Measurements from ENCODE around the gene PPP1R2.

Gene PPP1R2

GRCh38 chr3:195555110-195555509 lies 12.0 kb upstream of the PPP1R2 start:
- no peak for DNase-seq (ENCODE audit: low read depth)
- TF ChIP-seq, protein P1, sequence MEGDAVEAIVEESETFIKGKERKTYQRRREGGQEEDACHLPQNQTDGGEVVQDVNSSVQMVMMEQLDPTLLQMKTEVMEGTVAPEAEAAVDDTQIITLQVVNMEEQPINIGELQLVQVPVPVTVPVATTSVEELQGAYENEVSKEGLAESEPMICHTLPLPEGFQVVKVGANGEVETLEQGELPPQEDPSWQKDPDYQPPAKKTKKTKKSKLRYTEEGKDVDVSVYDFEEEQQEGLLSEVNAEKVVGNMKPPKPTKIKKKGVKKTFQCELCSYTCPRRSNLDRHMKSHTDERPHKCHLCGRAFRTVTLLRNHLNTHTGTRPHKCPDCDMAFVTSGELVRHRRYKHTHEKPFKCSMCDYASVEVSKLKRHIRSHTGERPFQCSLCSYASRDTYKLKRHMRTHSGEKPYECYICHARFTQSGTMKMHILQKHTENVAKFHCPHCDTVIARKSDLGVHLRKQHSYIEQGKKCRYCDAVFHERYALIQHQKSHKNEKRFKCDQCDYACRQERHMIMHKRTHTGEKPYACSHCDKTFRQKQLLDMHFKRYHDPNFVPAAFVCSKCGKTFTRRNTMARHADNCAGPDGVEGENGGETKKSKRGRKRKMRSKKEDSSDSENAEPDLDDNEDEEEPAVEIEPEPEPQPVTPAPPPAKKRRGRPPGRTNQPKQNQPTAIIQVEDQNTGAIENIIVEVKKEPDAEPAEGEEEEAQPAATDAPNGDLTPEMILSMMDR (IDR thresholded peaks at IDR 0.05; ENCODE audit: insufficient read depth, low read depth, low read length, missing control alignments) = no peak
- no peak overlapping the region for H3K4me3 ChIP-seq (ENCODE audit: low read length)

GRCh38 chr3:195554458-195554857 lies 11.3 kb upstream of the PPP1R2 start:
- H3K4me3 ChIP-seq (ENCODE audit: low read length) = no peak overlapping the region
- no peak for DNase-seq (ENCODE audit: low read depth)
- TF ChIP-seq, protein P1 (IDR thresholded peaks at IDR 0.05; ENCODE audit: insufficient read depth, low read depth, low read length, missing control alignments) = no peak

- no peak for DNase-seq (ENCODE audit: low read depth)
- TF ChIP-seq, protein P1 (IDR thresholded peaks at IDR 0.05; ENCODE audit: insufficient read depth, low read depth, low read length, missing control alignments) = no peak
These were observed 10.1 kb upstream of the PPP1R2 start for GRCh38 chr3:195553268-195553667.

GRCh38 chr3:195551381-195551978 lies 8.4 kb upstream of the PPP1R2 start:
- no peak overlapping the region for H3K4me3 ChIP-seq (ENCODE audit: low read length)
- DNase-seq (ENCODE audit: low read depth) = peak; percentile 53
- TF ChIP-seq, protein P1 (IDR thresholded peaks at IDR 0.05; ENCODE audit: insufficient read depth, low read depth, low read length, missing control alignments) = no peak

More at GRCh38 chr3:195553268-195553667, 10.1 kb upstream of the PPP1R2 start:
- no peak overlapping the region for H3K4me3 ChIP-seq (ENCODE audit: low read length)

DNA sequence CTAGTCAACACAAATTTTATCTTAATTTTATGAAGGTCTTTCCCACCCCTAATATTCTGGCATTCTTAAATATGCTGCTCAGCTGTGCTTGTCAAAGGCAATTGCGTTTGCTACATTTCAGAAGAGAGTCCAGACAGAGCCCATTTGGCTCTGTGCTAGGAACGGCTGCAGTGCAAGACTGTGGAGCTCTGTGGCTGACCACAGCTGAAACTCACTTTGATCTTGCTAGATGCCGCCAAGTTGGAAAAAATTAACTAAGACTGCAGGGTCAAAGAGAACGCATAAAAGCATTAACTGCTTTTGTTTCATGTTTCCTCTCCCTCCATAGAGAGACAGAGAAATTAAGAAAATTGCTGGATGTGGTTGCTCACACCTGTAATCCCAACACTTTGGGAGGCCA lies 7.6 kb upstream of the PPP1R2 start:
- DNase-seq (ENCODE audit: low read depth) = no peak
- TF ChIP-seq, protein P1 (IDR thresholded peaks at IDR 0.05; ENCODE audit: insufficient read depth, low read depth, low read length, missing control alignments) = no peak
- no peak overlapping the region for H3K4me3 ChIP-seq (ENCODE audit: low read length)

DNA sequence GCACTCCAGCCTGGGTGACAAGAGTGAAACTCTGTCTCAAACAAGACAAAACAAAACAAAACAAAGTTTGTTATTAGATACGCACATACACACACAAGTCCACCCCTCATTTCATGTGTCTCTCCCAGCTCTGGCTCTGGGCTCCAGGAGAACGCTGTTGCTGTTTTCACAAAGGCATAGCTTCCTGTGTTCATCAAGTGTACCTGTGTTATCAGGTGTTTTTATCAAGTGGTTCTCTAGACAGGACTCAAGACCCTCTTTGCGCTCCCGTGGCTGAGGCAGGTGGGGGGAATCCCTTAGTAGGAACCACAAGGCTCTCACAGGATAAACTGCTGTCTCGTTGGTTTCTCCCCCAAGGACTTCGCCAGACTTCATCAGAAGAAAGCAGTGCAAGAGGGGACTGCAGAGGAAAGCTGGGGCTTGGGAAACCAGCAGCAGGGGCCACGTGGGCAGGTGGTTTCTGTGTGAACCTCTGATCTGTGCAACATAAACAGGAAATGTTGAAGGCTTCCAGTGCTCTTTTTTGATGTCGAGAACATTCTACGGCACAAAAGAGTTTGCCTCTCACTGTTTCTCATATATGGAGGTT lies 6.9 kb upstream of the PPP1R2 start:
- DNase-seq (ENCODE audit: low read depth) = no peak
- TF ChIP-seq, protein P1 (IDR thresholded peaks at IDR 0.05; ENCODE audit: insufficient read depth, low read depth, low read length, missing control alignments) = no peak
- no peak overlapping the region for H3K4me3 ChIP-seq (ENCODE audit: low read length)

DNA sequence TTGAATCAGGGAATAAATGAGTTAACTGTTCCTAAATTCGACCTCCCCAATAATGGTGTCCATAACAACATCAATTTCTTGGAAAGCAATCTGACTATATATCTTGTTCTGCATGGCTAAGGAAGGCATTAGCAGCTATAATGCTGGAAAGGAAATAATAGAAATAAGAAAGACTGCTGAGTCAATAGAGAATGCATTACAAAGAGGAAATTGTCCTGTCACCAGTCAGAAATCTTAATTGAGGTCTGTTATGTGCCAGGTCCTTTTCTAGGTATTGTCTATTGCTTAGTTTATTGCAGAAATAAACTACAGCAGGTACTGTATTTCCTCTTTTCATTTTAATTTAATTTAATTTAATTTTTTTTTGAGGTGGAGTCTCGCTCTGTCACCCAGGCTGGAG lies 5.9 kb upstream of the PPP1R2 start:
- TF ChIP-seq, protein P1 (IDR thresholded peaks at IDR 0.05; ENCODE audit: insufficient read depth, low read depth, low read length, missing control alignments) = no peak
- DNase-seq (ENCODE audit: low read depth) = no peak
- no peak overlapping the region for H3K4me3 ChIP-seq (ENCODE audit: low read length)
